ENCODE measurements around the gene CHID1. TPM values are rescaled to one million over a fixed set of nuclear protein-coding genes. Genes with fewer than 3 reads are reported as not detected.
A peak's percentile ranks its signal among the peaks of the same experiment; 100 is the strongest.

The CHID1 gene
- total RNA-seq, 4 donors from 2014 or later: 75.0 to 144 (median 93.8) TPM

GRCh38 chr11:911031-911889, 650 bp upstream of the CHID1 start:
- H3K9me3 ChIP-seq: no peaks in the 10 kb centered on the region
- peaks cover 13 to 16% of the 10 kb centered on the region in 2 donors for H3K4me1 ChIP-seq
- no peaks in the 10 kb centered on the region for H3K36me3 ChIP-seq
- H3K27me3 ChIP-seq: no peaks in the 10 kb centered on the region
- H3K27ac ChIP-seq: peak overlapping the region; percentile 78 to 86 (median 85)
- WGBS, 2 donors: 6 to 11% methylated on average over 29 to 30 of the region's 68 CpGs
- DNase-seq: peak; percentile 48 to 63
- no peak for TF ChIP-seq CTCF (IDR thresholded peaks at IDR 0.05)
- peak in 1 of 2 donors; percentile 48 for TF ChIP-seq POLR2A (IDR thresholded peaks at IDR 0.05)
- H3K4me3 ChIP-seq (replicated peaks in 1 of 3): peak overlapping the region; percentile 69 to 89 (median 80)
- intact Hi-C loops (cut with DNase I): loop anchor here (10.0 kb wide), 1 partner anchor 86 kb away; the partner anchor contains the start of gene CRACR2B

GRCh38 chr11:910044-910588, 494 bp downstream of the CHID1 start:
- 2 to 4% methylated on average over 34 to 38 of the region's 38 CpGs for WGBS, 2 donors
- intact Hi-C loops (cut with DNase I): loop anchor here (10.0 kb wide), 1 partner anchor 85 kb away; the partner anchor contains the start of gene CRACR2B

GRCh38 chr11:909406-909805, 1.2 kb downstream of the CHID1 start:
- DNase-seq: no peak
- Histone ChIP-seq H3K36me3 (peaks cover 2% of the 10 kb centered on the region in 2 donors), H3K4me1 (peaks cover 13 to 16% of the 10 kb centered on the region in 2 donors), H3K27me3 (no peaks in the 10 kb centered on the region), H3K4me3 (replicated peaks in 1 of 3) (peak overlapping the region in 1 of 3 donors; percentile 89), H3K27ac (no peak overlapping the region), H3K9me3 (no peaks in the 10 kb centered on the region)
- no peak for TF ChIP-seq CTCF (IDR thresholded peaks at IDR 0.05)
- no peak for TF ChIP-seq POLR2A (IDR thresholded peaks at IDR 0.05)
- WGBS, 2 donors: 85 to 88% methylated on average over 11 of the region's 11 CpGs
- intact Hi-C loops (cut with DNase I): no loop called here

More at GRCh38 chr11:910044-910588, 494 bp downstream of the CHID1 start:
- TF ChIP-seq CTCF (IDR thresholded peaks at IDR 0.05): no peak
- TF ChIP-seq POLR2A (IDR thresholded peaks at IDR 0.05): no peak
- Histone ChIP-seq H3K36me3 (no peaks in the 10 kb centered on the region), H3K9me3 (no peaks in the 10 kb centered on the region), H3K27ac (no peak overlapping the region), H3K4me1 (peaks cover 13 to 16% of the 10 kb centered on the region in 2 donors), H3K27me3 (no peaks in the 10 kb centered on the region), H3K4me3 (replicated peaks in 1 of 3) (peak overlapping the region; percentile 80 to 95 (median 89))
- DNase-seq: peak in 1 of 2 donors; percentile 22

GRCh38 chr11:908273-908672, 2.3 kb downstream of the CHID1 start:
- no peak overlapping the region for H3K27ac ChIP-seq
- H3K4me3 ChIP-seq (replicated peaks in 1 of 3): no peak overlapping the region
- H3K4me1 ChIP-seq: peaks cover 13 to 16% of the 10 kb centered on the region in 2 donors
- no peaks in the 10 kb centered on the region for H3K9me3 ChIP-seq
- H3K27me3 ChIP-seq: no peaks in the 10 kb centered on the region
- no peak for DNase-seq
- peaks cover 9 to 10% of the 10 kb centered on the region in 2 donors for H3K36me3 ChIP-seq
- intact Hi-C loops (cut with DNase I): no loop called here
- WGBS, 2 donors: 85 to 89% methylated on average over 2 to 3 of the region's 5 CpGs
- TF ChIP-seq POLR2A (IDR thresholded peaks at IDR 0.05) (no peak), CTCF (IDR thresholded peaks at IDR 0.05) (no peak)

- no peak overlapping the region for H3K4me3 ChIP-seq (replicated peaks in 1 of 3)
- H3K27ac ChIP-seq: no peak overlapping the region
- WGBS, 2 donors: 91 to 96% methylated on average over 2 of the region's 2 CpGs
- H3K36me3 ChIP-seq: peaks cover 14 to 15% of the 10 kb centered on the region in 2 donors
- intact Hi-C loops (cut with DNase I): no loop called here
- no peak for DNase-seq
- no peaks in the 10 kb centered on the region for H3K27me3 ChIP-seq
- peaks cover 13 to 16% of the 10 kb centered on the region in 2 donors for H3K4me1 ChIP-seq
- no peaks in the 10 kb centered on the region for H3K9me3 ChIP-seq
- TF ChIP-seq CTCF (IDR thresholded peaks at IDR 0.05) (no peak), POLR2A (IDR thresholded peaks at IDR 0.05) (no peak)
These were observed 2.9 kb downstream of the CHID1 start for GRCh38 chr11:907668-908067.
